Mesodermal cell (in vitro differentiated cells): ENCODE measurements around the gene ADGRG7.
"Not testable (repeated sequence)": the region's sequence is repeated elsewhere in the genome, so short reads cannot be mapped to it uniquely, and the experiment has no call there.

Experiments
- H3K27ac ChIP-seq: 2 replicates; pipeline ENCODE4 v1.7.0; 2013; ENCODE audit warnings: mild to moderate bottlenecking, low read depth, low read length, moderate library complexity; ENCODE audit not compliant: severe bottlenecking
- H3K36me3 ChIP-seq: 2 replicates; pipeline ENCODE4 v1.7.1; 2013; ENCODE audit warnings: mild to moderate bottlenecking, low read length, moderate library complexity; ENCODE audit not compliant: control insufficient read depth, insufficient read depth
- H3K4me1 ChIP-seq: one replicate; pipeline ENCODE4 v1.7.1; 2013; ENCODE audit warnings: mild to moderate bottlenecking, low read length; ENCODE audit not compliant: insufficient read depth, control insufficient read depth, poor library complexity, severe bottlenecking
- H3K4me3 ChIP-seq: 2 replicates; pipeline ENCODE4 v1.7.0; 2013; ENCODE audit warnings: low read length, control low read depth, mild to moderate bottlenecking; ENCODE audit not compliant: insufficient read depth, poor library complexity, severe bottlenecking; ENCODE audit errors: extremely low read depth
- H3K9me3 ChIP-seq: 2 replicates; pipeline ENCODE4 v1.7.1; 2013; ENCODE audit warnings: mild to moderate bottlenecking, low read length, moderate library complexity; ENCODE audit not compliant: control insufficient read depth
- WGBS, 2 experiments: methylation state at CpG; one replicate each; pipeline ENCODE4 v1.1.5; 2013; ENCODE audit warnings: missing lambda C conversion rate in 2 of 2; ENCODE audit not compliant: insufficient coverage in 2 of 2; 5-methylcytosine and 5-hydroxymethylcytosine counted together

Gene ADGRG7

DNA sequence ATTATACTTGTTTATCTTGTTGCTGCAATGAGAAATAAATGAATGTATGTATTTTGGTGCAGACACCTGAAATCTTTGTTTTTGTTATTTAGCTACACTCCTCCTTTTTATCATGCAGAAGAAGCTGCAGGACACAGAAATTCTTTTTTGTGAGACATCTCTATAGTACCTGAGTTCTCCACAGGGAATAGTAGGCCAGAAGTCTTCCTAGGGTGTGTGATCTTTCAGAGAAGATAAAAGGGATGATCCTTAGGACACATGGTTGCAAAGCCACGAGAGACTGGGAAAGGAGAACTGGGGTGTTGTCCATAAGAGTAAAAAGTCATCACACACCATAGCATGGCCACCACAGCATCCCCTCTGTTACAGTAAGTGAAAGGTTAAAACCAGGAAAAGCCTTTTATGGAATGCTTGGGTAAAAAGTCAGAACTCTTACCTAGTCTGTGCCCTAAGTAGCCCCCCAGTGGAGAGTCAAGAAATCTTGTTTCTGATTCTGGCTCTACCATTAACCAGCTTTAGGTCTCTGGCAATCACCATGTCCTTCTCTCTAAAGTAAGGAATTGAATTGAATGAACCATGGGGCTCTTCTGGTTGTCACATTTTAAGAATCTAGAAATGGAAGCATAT, 31.9 kb upstream of the ADGRG7 start:
- no CpG with 5 or more reads among the region's 1 CpG for WGBS, 2 experiments

DNA sequence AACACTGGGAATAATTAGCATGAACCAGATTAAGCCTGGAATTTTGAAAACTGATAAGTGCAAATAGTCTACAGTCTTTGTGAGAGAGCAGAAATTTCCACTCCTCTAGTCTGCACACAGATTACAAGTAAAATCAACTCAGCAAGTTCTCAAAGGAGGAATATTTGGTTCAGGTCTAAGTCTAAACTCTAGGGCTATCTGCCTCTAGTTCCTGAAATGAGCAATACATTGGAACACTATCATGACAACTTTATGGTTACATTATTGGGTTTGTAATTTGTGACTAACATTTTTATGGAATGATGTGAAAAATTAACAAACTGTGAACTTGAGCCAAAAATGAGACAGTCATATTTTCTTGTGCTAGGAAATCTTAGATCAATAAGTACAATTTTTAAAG, 30.8 kb upstream of the ADGRG7 start:
- H3K36me3 ChIP-seq: no peaks in the 10 kb centered on the region
- no peaks in the 10 kb centered on the region for H3K4me1 ChIP-seq
- no peaks in the 10 kb centered on the region for H3K9me3 ChIP-seq
- no peak overlapping the region for H3K4me3 ChIP-seq
- H3K27ac ChIP-seq: no peak overlapping the region

More for the DNA sequence above, 31.9 kb upstream of the ADGRG7 start:
- Histone ChIP-seq H3K27ac (no peak overlapping the region), H3K4me1 (no peaks in the 10 kb centered on the region), H3K9me3 (no peaks in the 10 kb centered on the region), H3K36me3 (no peaks in the 10 kb centered on the region), H3K4me3 (no peak overlapping the region)

DNA sequence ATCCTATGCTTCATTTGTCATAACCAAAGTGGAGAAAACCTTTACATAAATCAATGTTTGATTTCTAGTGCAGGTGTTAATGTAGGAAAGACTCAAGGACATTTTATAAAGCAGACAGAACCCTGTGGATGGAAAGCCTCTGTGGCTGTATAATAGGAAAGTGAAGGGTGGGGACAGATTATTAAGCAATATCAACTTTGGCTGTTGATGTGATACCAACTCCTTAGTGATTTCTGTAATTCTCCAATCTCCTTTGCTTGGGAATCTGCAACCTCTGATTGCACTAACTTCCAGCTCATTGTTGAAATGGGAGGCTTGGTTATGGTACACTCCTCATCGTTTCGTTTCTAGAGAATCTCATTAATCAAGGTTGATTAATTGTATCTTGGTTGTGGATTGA, 29.3 kb upstream of the ADGRG7 start:
- no peaks in the 10 kb centered on the region for H3K4me1 ChIP-seq
- no peaks in the 10 kb centered on the region for H3K36me3 ChIP-seq
- H3K27ac ChIP-seq: no peak overlapping the region
- H3K9me3 ChIP-seq: peaks cover 4% of the 10 kb centered on the region
- 80% methylated on average over 1 of the region's 2 CpGs; no CpG with 5 or more reads in 1 of the 2 experiments for WGBS, 2 experiments
- H3K4me3 ChIP-seq: no peak overlapping the region

- Histone ChIP-seq H3K4me3 (no peak overlapping the region), H3K36me3 (no peaks in the 10 kb centered on the region), H3K27ac (no peak overlapping the region), H3K4me1 (no peaks in the 10 kb centered on the region), H3K9me3 (peaks cover 9% of the 10 kb centered on the region)
- WGBS, 2 experiments: 86% methylated on average over 1 of the region's 1 CpG
These were observed 27.8 kb upstream of the ADGRG7 start for GRCh38 chr3:100581650-100582049.

GRCh38 chr3:100582157-100582556, 27.2 kb upstream of the ADGRG7 start:
- not testable (repeated sequence) for H3K36me3 ChIP-seq, H3K4me3 ChIP-seq, H3K4me1 ChIP-seq, H3K27ac ChIP-seq
- H3K9me3 ChIP-seq: peaks cover 14% of the 10 kb centered on the region
- 86 to 96% methylated on average over 7 to 8 of the region's 10 CpGs for WGBS, 2 experiments

DNA sequence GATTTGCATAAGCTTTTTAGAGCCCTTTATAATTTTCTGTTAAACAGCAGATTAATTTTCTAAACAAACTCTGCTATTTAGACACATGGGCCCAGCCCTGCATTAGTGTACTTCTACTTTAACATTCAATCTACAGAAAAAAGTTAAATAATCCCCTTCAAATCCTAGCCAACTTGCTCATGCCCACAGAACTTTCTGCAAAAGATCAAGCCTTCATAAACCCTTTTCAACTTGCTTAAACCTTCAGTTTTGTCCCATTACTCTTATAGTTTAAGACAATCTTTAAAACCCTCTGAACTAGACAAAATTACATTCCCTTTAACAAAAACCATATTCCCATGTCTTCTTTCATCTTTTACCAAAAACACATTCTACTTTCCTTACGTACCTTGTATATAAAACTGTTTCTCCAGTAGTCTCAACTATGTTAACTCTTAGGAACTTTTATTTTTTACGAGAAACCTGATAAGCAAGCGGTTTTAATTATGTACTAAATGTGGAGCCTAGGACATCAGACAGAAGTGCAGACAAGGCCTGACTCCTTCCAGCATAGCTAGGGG, 25.2 kb upstream of the ADGRG7 start:
- Histone ChIP-seq H3K27ac (no peak overlapping the region), H3K36me3 (no peaks in the 10 kb centered on the region), H3K4me3 (no peak overlapping the region), H3K9me3 (peaks cover 14% of the 10 kb centered on the region), H3K4me1 (no peaks in the 10 kb centered on the region)
- 80% methylated on average over 2 of the region's 3 CpGs; no CpG with 5 or more reads in 1 of the 2 experiments for WGBS, 2 experiments

DNA sequence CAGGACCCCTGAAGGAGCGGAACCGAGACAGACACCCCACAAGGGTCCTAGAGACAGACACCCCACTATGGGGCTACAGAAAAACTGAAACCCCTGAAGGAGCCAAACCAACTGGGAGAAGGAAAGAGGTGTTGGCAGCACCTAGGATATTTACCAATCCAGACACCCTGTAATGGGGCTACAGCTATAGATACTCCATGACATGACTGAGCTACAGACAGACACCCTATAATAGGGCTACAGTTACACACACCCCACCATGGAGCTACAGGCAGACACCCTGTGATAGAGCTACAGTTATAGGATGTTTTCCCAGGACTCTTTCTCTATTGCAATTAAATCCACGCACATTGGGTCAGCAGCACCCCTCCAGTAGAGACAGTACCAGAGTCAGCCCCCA, 22.6 kb upstream of the ADGRG7 start:
- no peaks in the 10 kb centered on the region for H3K36me3 ChIP-seq
- H3K27ac ChIP-seq: no peak overlapping the region
- H3K4me1 ChIP-seq: no peaks in the 10 kb centered on the region
- H3K9me3 ChIP-seq: peaks cover 14% of the 10 kb centered on the region
- WGBS, 2 experiments: 67 to 90% methylated on average over 1 of the region's 3 CpGs
- H3K4me3 ChIP-seq: no peak overlapping the region

GRCh38 chr3:100588251-100588650, 21.1 kb upstream of the ADGRG7 start:
- no peak overlapping the region for H3K4me3 ChIP-seq
- H3K36me3 ChIP-seq: no peaks in the 10 kb centered on the region
- H3K9me3 ChIP-seq: peaks cover 14% of the 10 kb centered on the region
- no peaks in the 10 kb centered on the region for H3K4me1 ChIP-seq
- WGBS, 2 experiments: no CpG with 5 or more reads among the region's 1 CpG
- no peak overlapping the region for H3K27ac ChIP-seq

DNA sequence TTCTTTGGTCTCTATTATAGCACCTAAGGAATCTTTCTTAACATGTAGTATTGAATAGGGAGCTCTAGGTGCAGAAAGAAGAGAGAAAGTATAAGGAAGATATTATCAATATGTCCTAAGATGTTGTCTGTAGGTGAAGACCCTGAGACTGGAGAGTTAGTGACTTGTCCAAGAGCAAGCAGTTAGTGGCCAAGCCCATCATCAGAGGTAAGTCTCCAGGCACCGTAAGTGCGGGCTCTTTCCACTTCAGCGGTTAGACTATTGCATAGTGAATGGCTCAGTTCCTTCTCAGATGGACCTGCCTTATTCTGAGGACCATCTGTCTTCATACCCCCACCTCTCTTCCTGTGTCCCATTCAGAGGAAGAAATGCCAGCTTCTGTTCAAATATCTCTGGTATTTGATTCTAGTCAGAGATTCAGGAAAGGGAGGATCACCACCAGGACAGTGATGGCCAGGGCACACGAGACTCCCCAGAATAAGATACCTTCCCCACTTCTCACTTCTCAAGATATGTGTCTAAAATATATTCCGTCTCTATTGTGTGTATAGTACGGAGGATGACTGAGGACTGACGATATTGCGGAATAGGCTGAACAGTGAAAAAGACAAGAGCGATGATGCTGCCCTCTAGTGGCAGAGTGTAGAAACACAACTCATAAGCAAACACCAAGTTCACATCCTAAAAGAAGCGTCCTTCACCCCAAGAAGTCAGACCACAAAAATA, 19.1 kb upstream of the ADGRG7 start:
- Histone ChIP-seq H3K36me3 (no peaks in the 10 kb centered on the region), H3K4me3 (no peak overlapping the region), H3K27ac (no peak overlapping the region), H3K9me3 (peaks cover 9% of the 10 kb centered on the region), H3K4me1 (no peaks in the 10 kb centered on the region)
- 95 to 100% methylated on average over 3 of the region's 10 CpGs for WGBS, 2 experiments

GRCh38 chr3:100590840-100591147, 18.6 kb upstream of the ADGRG7 start:
- H3K27ac ChIP-seq: no peak overlapping the region

GRCh38 chr3:100591411-100591810, 18.0 kb upstream of the ADGRG7 start:
- Histone ChIP-seq H3K9me3 (peaks cover 6% of the 10 kb centered on the region), H3K36me3 (no peaks in the 10 kb centered on the region), H3K4me3 (no peak overlapping the region), H3K4me1 (no peaks in the 10 kb centered on the region), H3K27ac (no peak overlapping the region)
- WGBS, 2 experiments: no CpG with 5 or more reads among the region's 3 CpGs

More at GRCh38 chr3:100590840-100591147, 18.6 kb upstream of the ADGRG7 start:
- Histone ChIP-seq H3K36me3 (no peaks in the 10 kb centered on the region), H3K4me3 (no peak overlapping the region), H3K9me3 (peaks cover 6% of the 10 kb centered on the region), H3K4me1 (no peaks in the 10 kb centered on the region)
- whole genome bisulfite sequencing, 2 experiments: no CpG with 5 or more reads among the region's 1 CpG
